Smooth muscle cell of the brain vasculature (primary cell): ENCODE data around the gene TXNIP.

Experiments used
- DNase-seq: peaks from one replicate; pipeline ENCODE4 v3.0.0-alpha.2; 2012; ENCODE audit warnings: low read depth, low spot score

TXNIP gene

GRCh38 chr1:145985502-145986439 lies 10.6 kb downstream of the TXNIP start:
- no peak for DNase-seq

- no peak for DNase-seq
Observed at GRCh38 chr1:145985129-145985501, 11.3 kb downstream of the TXNIP start.

DNA sequence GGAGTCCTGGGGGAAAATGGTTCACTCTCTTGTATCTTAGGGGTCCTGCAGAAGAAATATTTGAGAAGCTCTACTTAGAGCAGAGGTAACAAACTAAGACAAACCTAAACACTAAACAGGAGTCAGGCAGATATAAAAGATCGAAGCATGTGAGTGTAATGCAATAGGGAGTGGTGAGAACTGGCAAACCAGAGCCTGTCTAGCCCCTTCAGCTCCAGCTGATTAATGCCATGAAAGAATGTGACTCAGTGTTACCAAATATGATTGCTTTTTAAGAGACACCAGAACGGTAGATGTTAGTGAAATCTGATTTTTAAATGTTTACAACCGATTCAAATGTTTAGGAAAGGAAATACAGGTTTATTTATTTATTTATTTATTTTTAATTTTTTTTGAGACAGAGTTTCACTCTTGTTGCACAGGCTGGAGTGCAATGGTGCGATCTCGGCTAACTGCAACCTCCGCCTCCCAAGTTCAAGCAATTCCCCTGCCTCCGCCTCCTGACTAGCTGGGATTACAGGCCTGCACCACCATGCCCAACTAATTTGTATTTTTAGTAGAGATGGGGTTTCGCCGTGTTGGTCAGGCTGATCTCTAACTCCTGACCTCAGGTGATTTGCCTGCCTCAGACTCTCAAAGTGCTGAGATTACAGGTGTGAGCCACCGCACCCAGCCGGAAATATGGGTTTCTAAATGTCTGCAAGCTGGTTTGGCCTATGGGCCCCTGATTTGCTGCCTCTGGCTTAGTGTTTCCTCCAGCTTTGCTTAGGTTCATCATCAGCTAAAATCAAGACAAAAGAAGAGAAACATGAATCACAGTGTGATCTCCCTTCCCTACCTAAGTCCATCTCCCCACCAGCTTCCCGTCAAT lies 12.2 kb downstream of the TXNIP start:
- no peak for DNase-seq

- no peak for DNase-seq
Observed at GRCh38 chr1:145983206-145983675, 13.1 kb downstream of the TXNIP start.

DNA sequence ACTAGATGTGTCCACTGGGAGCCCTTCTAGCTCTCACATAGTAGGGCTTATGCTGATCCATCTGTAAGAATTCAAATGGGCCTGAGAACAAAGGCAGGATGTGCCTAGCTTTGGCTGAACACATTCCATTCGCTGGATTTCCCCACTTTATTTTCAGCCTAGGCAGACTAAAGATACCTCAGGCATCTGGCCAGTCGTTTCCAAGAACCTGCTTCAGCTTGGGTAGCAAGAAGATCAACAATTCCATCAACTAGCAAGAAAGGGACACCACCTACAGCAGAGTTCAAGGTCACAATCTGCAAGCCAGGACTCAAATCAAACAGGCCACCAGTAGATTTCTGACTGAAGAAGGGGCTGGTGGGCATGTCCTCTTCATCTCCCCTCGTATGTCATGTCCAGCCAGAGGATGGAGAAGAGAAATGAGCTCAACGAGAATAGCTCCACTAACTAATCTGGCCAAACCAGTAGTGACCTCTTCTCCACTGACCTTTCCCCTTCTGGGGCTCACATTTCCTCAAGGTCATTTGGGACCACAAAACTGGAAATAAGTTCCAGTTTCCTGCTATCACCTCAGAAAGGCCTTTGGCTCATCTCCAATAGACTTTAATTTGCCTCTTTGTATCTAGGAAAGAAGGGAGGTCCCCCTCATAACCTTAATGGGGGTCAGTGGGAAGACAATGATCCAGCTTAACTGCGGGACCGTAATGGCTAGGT lies 14.2 kb downstream of the TXNIP start:
- DNase-seq: no peak

- no peak for DNase-seq
Observed at GRCh38 chr1:145980457-145980994, 15.9 kb downstream of the TXNIP start.

DNA sequence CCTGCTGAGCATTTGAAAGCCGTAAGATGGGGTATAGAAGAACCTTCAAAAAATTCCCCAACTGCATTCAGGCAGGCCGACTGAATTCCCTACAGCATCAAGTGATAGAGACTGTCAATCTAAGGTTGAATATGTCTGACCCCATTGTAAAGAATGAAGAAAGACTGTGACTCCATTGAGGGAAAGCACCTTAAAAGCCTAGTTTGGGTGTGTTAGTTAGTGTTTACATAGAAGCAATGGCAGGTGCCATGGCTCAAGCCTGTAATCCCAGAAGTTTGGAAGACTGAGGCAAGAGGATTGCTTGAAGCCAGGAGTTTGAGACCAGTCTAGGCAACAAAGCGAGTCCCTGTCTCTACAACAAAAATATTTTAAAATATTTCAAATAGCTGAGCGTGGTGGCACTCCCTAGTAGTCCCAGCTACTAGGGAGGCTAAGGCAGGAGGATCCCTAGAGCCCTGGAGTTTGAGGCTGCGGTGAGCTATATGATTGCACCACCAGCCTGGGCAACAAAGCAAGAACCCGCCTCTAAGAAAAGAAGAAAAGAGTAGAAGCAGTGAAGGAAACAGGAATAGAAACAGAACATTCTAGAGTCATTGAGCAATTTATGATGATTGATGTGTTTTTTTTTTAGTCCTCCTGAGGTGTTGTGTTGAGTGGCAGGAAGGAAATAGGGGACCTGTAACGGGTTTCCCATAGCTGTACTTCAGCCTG lies 16.5 kb downstream of the TXNIP start:
- DNase-seq: no peak

- peak; percentile 100 for DNase-seq
Observed at GRCh38 chr1:145978854-145979745, 17.3 kb downstream of the TXNIP start.

GRCh38 chr1:145978471-145978853 lies 17.9 kb downstream of the TXNIP start:
- DNase-seq: no peak

DNA sequence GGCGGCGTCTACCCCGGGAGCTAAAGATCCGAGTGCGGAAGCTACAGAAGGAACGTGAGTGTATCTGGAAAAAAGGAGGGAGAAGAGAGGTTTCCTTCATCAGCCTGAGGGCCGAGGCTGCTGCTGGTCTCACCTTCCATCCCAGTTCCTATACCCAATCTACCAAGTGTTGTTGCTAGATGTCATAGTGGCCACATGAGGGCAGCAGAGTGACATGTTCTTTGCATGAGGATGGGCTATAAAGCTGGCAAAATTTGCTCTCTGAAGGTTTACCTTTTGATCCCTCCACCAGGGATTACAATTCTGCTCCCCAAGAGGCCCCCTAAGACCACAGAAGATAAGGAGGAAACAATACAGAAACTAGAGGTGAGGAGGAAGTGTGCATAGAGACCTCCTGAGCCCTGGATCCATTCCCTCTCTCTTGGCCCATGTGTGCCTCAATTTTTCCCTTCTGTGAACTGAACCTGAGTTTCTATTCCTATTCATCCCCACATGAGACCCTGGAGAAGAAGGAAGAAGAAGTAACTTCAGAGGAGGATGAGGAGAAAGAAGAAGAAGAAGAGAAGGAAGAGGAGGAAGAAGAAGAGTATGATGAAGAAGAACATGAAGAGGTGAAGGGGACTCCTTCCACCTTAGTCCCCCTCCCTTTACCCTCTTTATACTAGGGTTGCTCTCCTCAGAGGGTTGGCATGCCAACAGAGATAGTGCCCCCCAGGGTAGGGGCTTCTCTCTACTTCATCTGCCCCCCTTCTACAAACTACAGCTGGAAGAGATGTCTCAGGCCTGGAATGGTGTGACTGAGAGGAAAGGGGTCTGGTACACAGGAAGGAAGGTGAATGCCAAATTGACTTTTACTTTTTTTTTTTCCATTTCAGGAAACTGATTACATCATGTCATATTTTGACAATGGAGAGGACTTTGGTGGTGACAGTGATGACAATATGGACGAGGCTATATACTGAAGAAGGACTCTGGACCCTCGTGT lies 18.6 kb downstream of the TXNIP start:
- DNase-seq: no peak

- no peak for DNase-seq
Observed at GRCh38 chr1:145977016-145977415, 19.4 kb downstream of the TXNIP start.

GRCh38 chr1:145975216-145975615 lies 21.2 kb downstream of the TXNIP start:
- no peak for DNase-seq

- DNase-seq: no peak
Observed at GRCh38 chr1:145974721-145975120, 21.7 kb downstream of the TXNIP start.

DNA sequence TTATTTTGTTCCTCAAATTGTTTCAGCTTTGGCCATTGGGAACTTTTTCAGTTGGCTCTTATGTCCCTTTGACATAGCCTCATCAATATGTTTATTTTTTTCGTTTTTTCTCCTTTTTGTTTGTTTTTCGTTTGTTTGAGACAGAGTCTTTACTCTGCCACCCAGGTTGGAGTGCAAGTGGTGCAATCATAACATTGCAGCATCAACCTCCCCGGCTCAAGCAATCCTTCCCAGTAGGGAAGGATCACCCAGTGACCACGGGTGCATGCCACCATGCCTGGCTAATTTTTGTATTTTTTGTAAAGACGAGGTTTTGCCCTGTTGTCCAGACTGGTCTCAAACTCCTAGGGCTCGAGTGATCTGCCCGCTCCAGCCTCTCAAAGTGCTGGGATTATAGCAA lies 23.8 kb downstream of the TXNIP start:
- DNase-seq: no peak

- DNase-seq: no peak
Observed at GRCh38 chr1:145967288-145967687, 29.1 kb downstream of the TXNIP start.

DNA sequence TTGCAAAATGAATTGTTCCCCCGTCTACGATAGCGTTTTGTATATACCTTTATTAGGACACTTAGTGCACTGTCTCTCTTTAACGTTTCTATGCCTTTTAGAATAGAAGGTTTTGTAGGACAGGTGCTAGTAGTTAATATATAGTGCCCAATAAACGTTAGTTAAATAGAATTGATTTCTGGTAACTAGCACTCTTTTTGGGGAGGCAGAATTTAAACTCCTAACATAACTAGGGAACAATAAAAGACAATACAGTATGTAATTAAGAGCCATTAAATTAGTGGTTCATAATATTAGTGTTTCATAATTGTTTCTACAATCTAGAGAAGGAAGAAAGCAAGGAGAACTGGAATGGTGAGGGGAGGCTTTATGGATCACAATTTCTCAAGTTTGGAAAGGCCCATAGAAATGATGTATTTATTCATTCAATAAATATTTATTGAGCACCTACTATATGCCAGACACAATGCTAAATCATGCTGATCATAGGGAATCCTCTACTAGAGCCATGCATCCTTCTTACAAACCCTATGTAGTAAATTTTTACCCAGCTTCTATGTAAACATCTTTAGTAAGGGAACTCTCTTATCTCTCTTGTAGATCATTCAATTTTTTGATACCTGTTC lies 31.1 kb downstream of the TXNIP start:
- DNase-seq: no peak

DNA sequence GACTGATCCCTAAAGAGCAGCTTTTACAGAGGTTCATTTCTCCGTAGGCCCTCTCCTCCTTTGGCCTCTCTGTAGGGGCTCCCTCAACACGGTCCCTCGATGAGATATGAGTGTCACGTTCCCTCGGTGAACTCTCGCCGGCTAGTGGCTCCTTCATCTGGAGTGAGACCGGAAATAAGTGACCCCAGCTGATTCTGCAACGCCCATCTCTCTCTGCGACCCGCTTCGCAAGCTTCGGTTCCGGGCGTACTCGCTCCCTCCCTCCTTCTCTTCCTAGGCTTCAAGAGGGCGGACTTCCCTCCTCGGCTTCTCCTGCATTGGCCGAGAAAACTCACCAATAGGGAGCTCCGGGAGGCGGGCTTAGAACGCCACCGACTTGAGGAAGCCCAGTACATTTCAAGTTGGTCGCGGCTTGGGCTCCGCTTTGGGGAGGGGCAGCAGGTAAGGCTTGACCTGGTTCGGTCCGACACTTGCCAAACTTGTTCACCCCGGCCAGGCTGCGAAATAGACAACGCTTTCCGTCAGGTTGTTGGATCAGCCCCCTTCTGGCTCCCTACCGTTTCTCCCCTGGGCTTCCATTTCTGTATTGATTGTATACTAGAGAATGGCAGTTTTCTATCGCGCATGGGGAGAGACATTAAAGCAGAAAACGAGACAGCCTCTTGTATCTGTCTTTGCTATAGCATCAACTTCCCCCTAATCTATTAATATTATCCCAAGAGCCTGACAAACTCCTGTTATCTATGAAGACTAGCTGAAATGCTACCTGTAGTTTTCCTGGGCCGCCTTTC lies 31.9 kb downstream of the TXNIP start, which contains the start of the genes ANKRD34A and POLR3GL:
TSS of gene ANKRD34A (minus strand) at position 248 of the 791 bp plus-strand sequence. CDS start 2,816 bp downstream, outside the sequence.
TSS of gene POLR3GL (plus strand) at position 363 of the 791 bp plus-strand sequence. CDS start 10,176 bp downstream, outside the sequence.
- DNase-seq: peak; percentile 94
